Stomach smooth muscle (tissue), 2 donors: ENCODE measurements around the gene LMOD1.
"Not testable (repeated sequence)": the region's sequence is repeated elsewhere in the genome, so short reads cannot be mapped to it uniquely, and the experiment has no call there.

Experiments used
- H3K27ac ChIP-seq: one replicate; pipeline ENCODE4 v1.7.0; 2013; ENCODE audit warnings: mild to moderate bottlenecking, low read length, inconsistent platforms
- H3K27me3 ChIP-seq, 2 donors: one replicate each; pipeline ENCODE4 v1.7.0; 2013; ENCODE audit warnings: low read length in 2 of 2; ENCODE audit not compliant: insufficient read depth in 2 of 2, control insufficient read depth in 1 of 2
- H3K36me3 ChIP-seq, 2 donors: one replicate each; pipeline ENCODE4 v1.7.0; 2013; ENCODE audit warnings: low read length in 2 of 2; ENCODE audit not compliant: control insufficient read depth in 2 of 2, insufficient read depth in 2 of 2
- H3K4me1 ChIP-seq: one replicate; pipeline ENCODE4 v1.7.0; 2013; ENCODE audit warnings: low read length; ENCODE audit not compliant: control insufficient read depth, insufficient read depth
- H3K4me3 ChIP-seq, 2 donors: one replicate each; pipeline ENCODE4 v1.7.0; 2013; ENCODE audit warnings: low read length in 2 of 2
- H3K9ac ChIP-seq, 2 donors: one replicate each; pipeline ENCODE4 v1.7.0; 2013; ENCODE audit warnings: low read length in 2 of 2, mild to moderate bottlenecking in 1 of 2
- H3K9me3 ChIP-seq, 2 donors: one replicate each; pipeline ENCODE4 v1.7.0; 2013; ENCODE audit warnings: low read length in 2 of 2; ENCODE audit not compliant: control insufficient read depth in 2 of 2
- donor health status: healthy.
- donor health status: Pancreatic carcinoma.

LMOD1 gene

GRCh38 chr1:201947697-201948008 is 1.3 kb upstream of the LMOD1 start:
- H3K36me3 ChIP-seq = peaks cover 10% of the 10 kb centered on the region in 2 donors
- H3K9me3 ChIP-seq = no peaks in the 10 kb centered on the region
- H3K27me3 ChIP-seq = no peaks in the 10 kb centered on the region
- H3K4me1 ChIP-seq = peaks cover 14% of the 10 kb centered on the region
- peak overlapping the region; percentile 100 for H3K27ac ChIP-seq
- H3K4me3 ChIP-seq = peak overlapping the region in 1 of 2 donors; percentile 99
- H3K9ac ChIP-seq = peak overlapping the region; percentile 96 to 97

- Histone ChIP-seq H3K36me3 (peaks cover 14 to 16% of the 10 kb centered on the region in 2 donors), H3K9ac (peak overlapping the region; percentile 99 to 100), H3K27me3 (no peaks in the 10 kb centered on the region), H3K4me1 (peaks cover 23% of the 10 kb centered on the region), H3K27ac (peak overlapping the region; percentile 100), H3K4me3 (peak overlapping the region; percentile 98 to 99), H3K9me3 (no peaks in the 10 kb centered on the region)
These were observed 505 bp downstream of the LMOD1 start for GRCh38 chr1:201945863-201946223.

GRCh38 chr1:201945157-201945556 is 1.2 kb downstream of the LMOD1 start:
- H3K27ac ChIP-seq = peak overlapping the region; percentile 100
- peak overlapping the region; percentile 99 to 100 for H3K9ac ChIP-seq
- peaks cover 29% of the 10 kb centered on the region for H3K4me1 ChIP-seq
- H3K27me3 ChIP-seq = no peaks in the 10 kb centered on the region
- H3K36me3 ChIP-seq = peaks cover 14 to 16% of the 10 kb centered on the region in 2 donors
- H3K4me3 ChIP-seq = peak overlapping the region; percentile 98 to 99
- no peaks in the 10 kb centered on the region for H3K9me3 ChIP-seq

GRCh38 chr1:201944639-201945038 is 1.7 kb downstream of the LMOD1 start:
- peaks cover 31% of the 10 kb centered on the region for H3K4me1 ChIP-seq
- H3K4me3 ChIP-seq = peak overlapping the region; percentile 98 to 99
- H3K36me3 ChIP-seq = peaks cover 14 to 19% of the 10 kb centered on the region in 2 donors
- no peaks in the 10 kb centered on the region for H3K27me3 ChIP-seq
- H3K27ac ChIP-seq = peak overlapping the region; percentile 100
- peak overlapping the region; percentile 99 to 100 for H3K9ac ChIP-seq
- H3K9me3 ChIP-seq = no peaks in the 10 kb centered on the region

- peak overlapping the region; percentile 98 to 99 for H3K4me3 ChIP-seq
- H3K9ac ChIP-seq = peak overlapping the region; percentile 99 to 100
- peak overlapping the region; percentile 100 for H3K27ac ChIP-seq
- H3K4me1 ChIP-seq = peaks cover 37% of the 10 kb centered on the region
- no peaks in the 10 kb centered on the region for H3K27me3 ChIP-seq
- peaks cover 17 to 21% of the 10 kb centered on the region in 2 donors for H3K36me3 ChIP-seq
- H3K9me3 ChIP-seq = no peaks in the 10 kb centered on the region
These were observed 2.3 kb downstream of the LMOD1 start for GRCh38 chr1:201944002-201944401.

GRCh38 chr1:201942129-201942495 is 4.2 kb downstream of the LMOD1 start:
- H3K4me1 ChIP-seq = peaks cover 38% of the 10 kb centered on the region
- peak overlapping the region; percentile 82 for H3K27ac ChIP-seq
- peaks cover 21% of the 10 kb centered on the region in 2 donors for H3K36me3 ChIP-seq
- H3K4me3 ChIP-seq = peak overlapping the region; percentile 60 to 99
- H3K27me3 ChIP-seq = no peaks in the 10 kb centered on the region
- H3K9ac ChIP-seq = peak overlapping the region; percentile 63 to 85
- H3K9me3 ChIP-seq = no peaks in the 10 kb centered on the region

GRCh38 chr1:201941420-201942128 is 4.8 kb downstream of the LMOD1 start:
- Histone ChIP-seq H3K27me3 (no peaks in the 10 kb centered on the region), H3K4me1 (peaks cover 37% of the 10 kb centered on the region), H3K9ac (peak overlapping the region; percentile 63 to 85), H3K36me3 (peaks cover 25 to 26% of the 10 kb centered on the region in 2 donors), H3K4me3 (peak overlapping the region; percentile 60 to 99), H3K27ac (peak overlapping the region; percentile 82), H3K9me3 (no peaks in the 10 kb centered on the region)

- peak overlapping the region; percentile 76 for H3K27ac ChIP-seq
- peak overlapping the region in 1 of 2 donors; percentile 65 for H3K4me3 ChIP-seq
- H3K4me1 ChIP-seq = peaks cover 39% of the 10 kb centered on the region
These were observed 6.0 kb downstream of the LMOD1 start for GRCh38 chr1:201940316-201940715.

GRCh38 chr1:201939574-201939973 is 6.8 kb downstream of the LMOD1 start:
- Histone ChIP-seq H3K36me3 (peaks cover 21 to 29% of the 10 kb centered on the region in 2 donors), H3K9ac (peak overlapping the region; percentile 32 to 55), H3K27me3 (no peaks in the 10 kb centered on the region), H3K27ac (peak overlapping the region; percentile 76), H3K4me1 (peaks cover 39% of the 10 kb centered on the region), H3K4me3 (peak overlapping the region; percentile 47 to 65), H3K9me3 (no peaks in the 10 kb centered on the region)

More at GRCh38 chr1:201940316-201940715, 6.0 kb downstream of the LMOD1 start:
- H3K9me3 ChIP-seq, H3K27me3 ChIP-seq, H3K9ac ChIP-seq: not testable (repeated sequence)
- peaks cover 21 to 29% of the 10 kb centered on the region in 2 donors for H3K36me3 ChIP-seq

- peak overlapping the region; percentile 47 to 65 for H3K4me3 ChIP-seq
- no peaks in the 10 kb centered on the region for H3K9me3 ChIP-seq
- peak overlapping the region; percentile 7 to 39 for H3K9ac ChIP-seq
- peaks cover 42% of the 10 kb centered on the region for H3K4me1 ChIP-seq
- no peaks in the 10 kb centered on the region for H3K27me3 ChIP-seq
- H3K27ac ChIP-seq = peak overlapping the region; percentile 76
- peaks cover 20 to 27% of the 10 kb centered on the region in 2 donors for H3K36me3 ChIP-seq
These were observed 7.2 kb downstream of the LMOD1 start for GRCh38 chr1:201939148-201939547.

- Histone ChIP-seq H3K9me3 (no peaks in the 10 kb centered on the region), H3K27ac (peak overlapping the region; percentile 76), H3K9ac (peak overlapping the region; percentile 39 to 55), H3K27me3 (no peaks in the 10 kb centered on the region), H3K36me3 (peaks cover 18 to 25% of the 10 kb centered on the region in 2 donors), H3K4me1 (peaks cover 47% of the 10 kb centered on the region), H3K4me3 (peak overlapping the region; percentile 52 to 65)
These were observed 7.8 kb downstream of the LMOD1 start for GRCh38 chr1:201938440-201939035.
